GM18951 (cell line): ENCODE data around the gene DCTN1.

Source experiments
- POLR2A ChIP-seq: IDR thresholded peaks from 4 replicates; pipeline ENCODE4 v1.6.1; 2011; ENCODE audit warnings: mild to moderate bottlenecking; ENCODE audit not compliant: insufficient read length, insufficient read depth; ENCODE audit errors: extremely low read depth
- in situ Hi-C: fragments of 300-500 bp; cut with MboI; formaldehyde crosslinking; loops from one replicate; pipeline ENCODE4 v1.12.0; 2022; ENCODE audit warnings: low sequenced_read_pairs, mixed read lengths, inconsistent platforms; ENCODE audit not compliant: unreplicated experiment

DCTN1 gene

GRCh38 chr2:74314107-74314506 is 66.0 kb downstream of the DCTN1 start:
- TF ChIP-seq POLR2A = no peak
- in situ Hi-C loops = no loop called here

- in situ Hi-C loops = no loop called here
- no peak for TF ChIP-seq POLR2A
Measured at GRCh38 chr2:74313497-74313896, 66.6 kb downstream of the DCTN1 start.

GRCh38 chr2:74312913-74313312 is 67.2 kb downstream of the DCTN1 start:
- TF ChIP-seq POLR2A = no peak
- in situ Hi-C loops = no loop called here
